GM19043 (cell line): ENCODE measurements around the gene CEP112.

Experiments used
- ATAC-seq: cut with Tn5 transposase; IDR thresholded peaks from one replicate; pipeline ENCODE4 v1.9.1; 2021; ENCODE audit warnings: low read depth; ENCODE audit not compliant: unreplicated experiment

Gene CEP112

DNA sequence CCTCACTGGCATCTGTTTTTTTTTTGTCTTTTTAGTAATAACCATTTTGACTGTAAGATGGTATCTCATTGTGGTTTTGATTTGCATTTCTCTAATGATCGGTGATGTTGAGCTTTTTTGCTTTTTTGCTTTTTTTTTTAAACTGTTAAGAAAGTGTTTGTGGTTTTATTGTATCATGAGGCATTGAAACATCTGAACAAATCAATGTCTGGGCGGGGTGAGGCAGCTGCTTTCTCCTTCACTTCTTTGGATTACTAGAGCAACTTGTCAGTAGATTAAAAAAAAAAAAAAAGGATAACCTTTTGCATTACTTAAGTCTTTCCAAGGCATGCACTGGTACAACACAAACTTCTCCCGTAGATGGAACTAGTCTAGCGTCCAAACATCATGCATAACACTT, 191.7 kb downstream of the CEP112 start:
- ATAC-seq: no peak

DNA sequence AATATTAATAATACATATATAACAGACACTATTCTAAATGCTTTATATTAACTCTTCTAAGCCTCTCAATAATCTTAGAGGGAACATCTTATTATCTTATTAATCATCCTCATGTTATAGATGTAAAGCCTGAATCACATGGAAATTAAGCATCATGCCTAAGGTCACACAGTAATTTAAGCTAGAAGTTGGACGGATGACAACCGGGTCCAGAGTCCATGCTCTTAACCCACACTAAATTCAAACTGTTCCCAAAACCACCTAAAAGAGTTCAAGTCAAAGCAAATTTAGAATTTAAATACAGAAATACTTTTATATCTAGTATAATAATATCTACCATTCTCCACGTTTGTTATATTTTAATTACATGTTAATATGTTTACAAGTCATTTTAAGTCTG, 193.3 kb downstream of the CEP112 start:
- no peak for ATAC-seq

DNA sequence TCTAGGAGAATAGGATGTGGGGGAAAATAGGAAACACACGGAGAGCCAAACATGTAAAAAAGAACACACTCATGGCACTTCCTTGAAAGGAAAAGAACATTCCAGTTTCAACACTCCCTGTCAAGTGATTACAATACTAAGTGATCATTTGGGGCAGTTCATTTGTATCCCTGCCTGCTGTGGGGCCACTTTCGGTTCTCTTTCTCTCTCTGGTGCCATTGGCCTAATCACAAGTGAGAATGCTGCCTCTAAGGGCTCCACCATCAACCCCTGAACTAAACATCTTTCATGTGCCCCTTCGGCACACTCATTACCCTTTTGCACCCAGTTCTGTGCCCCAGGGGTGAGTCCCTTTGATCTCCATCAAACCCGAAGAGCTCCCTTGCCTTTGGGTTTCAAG, 197.3 kb downstream of the CEP112 start:
- ATAC-seq: no peak

DNA sequence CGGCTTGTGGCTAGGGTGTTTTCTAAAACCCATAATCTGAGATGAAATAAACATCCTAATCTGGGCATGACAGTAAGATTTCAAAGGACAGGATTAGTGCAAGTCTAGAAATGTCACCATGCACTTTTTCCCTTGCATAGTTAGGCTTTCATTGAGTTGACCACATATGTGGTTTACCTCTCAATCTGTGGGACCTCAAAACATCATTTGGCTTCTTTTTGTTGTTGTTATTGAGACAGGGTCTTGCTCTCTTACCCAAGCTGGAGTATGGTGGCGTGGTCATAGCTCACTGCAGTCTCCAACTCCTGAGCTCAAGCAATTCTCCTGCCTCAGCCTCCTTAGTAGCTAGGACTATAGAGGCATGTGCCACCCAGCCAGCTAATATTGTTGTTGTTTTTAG, 197.8 kb downstream of the CEP112 start:
- ATAC-seq: no peak

DNA sequence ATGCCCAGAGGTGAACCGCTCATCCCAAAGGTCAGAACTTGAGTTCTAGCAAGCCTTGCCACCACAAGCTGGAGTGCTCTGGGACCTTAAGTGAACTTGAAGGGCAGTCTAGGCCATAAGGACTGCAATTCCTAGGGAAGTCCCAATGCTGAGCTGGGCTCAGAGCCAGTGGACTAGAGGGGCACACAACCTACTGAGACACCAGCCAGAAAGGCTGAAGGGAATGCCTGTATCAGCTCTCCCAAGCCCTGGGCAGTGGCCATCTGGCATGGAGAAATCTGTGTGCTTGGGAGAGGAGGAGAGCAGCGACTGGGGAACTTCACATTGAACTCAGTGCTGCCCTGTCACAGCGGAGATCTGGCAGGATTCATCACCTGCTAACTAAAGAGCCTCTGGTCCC, 201.3 kb downstream of the CEP112 start:
- no peak for ATAC-seq

DNA sequence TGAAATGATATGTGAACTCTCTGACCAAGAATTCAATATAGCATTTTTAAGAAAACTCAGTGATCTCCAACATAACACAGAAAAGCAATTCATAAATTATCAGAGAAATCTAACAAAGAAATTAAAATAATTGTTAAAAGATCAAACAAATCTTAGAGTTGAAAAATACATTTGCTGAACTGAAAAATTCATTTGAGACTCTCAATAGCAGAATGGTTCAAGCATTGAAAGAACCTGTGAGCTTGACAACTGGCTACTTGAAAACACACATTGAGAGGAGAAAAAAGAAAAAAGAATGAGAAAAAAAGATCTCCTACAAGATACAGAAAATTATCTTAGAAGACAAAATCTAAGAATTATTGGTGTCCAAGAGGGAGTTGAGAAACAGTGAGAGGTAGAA, 203.5 kb downstream of the CEP112 start:
- no peak for ATAC-seq

DNA sequence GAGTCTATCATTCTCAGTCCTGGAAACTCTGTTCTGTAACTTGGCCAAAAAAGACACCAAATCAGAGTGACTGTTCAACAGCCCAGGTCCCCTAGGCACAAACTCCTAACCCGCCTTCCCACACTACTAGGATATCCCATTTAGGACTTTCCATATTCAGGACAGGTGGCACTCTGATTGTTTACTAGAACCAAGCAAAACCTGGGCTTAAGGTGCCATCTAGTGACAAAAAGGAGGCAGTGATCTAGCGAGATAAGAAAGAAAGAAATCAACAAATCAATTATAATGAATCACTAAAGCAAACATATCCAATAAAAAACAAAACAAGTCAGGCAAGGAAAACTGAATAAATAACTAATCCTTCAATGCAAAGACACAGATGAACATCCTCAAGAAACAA, 203.9 kb downstream of the CEP112 start:
- ATAC-seq: no peak

DNA sequence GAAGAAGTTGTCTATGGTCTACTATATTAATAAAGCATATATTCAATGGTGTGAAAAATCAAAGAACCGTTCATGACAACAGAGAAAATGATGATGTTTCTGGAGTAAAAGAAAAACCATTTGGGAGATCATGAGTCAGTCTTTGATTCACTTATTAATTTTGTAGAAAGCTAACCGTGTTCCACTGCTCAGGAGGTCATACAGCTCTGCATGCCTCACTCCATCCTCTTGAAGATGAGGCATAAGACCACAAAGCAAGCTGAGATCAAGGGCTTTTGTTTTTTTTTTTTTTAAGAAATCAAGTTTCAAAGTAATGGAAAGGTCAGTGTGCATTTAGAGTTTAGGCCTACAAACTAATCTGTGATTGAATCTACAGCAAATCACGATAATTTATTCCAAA, 206.4 kb downstream of the CEP112 start:
- ATAC-seq: no peak

DNA sequence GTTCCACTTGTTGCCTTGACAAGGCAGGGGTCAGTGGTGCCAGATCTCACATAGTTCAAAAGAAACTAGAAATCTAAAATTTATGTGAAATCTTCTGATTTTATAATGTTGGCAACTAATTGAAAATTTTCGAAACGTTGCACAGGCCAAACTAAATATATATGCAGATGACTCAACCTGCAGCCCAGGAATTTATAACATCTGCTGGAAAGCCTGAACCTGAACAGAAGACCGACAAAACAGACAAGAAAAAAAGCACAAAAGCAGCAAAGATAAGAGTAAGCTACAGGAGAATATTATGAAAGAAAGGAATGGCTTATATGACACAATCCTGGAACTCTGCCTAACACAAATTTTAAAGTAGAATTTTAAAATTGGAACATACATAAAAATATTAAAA, 207.6 kb downstream of the CEP112 start:
- ATAC-seq: no peak

DNA sequence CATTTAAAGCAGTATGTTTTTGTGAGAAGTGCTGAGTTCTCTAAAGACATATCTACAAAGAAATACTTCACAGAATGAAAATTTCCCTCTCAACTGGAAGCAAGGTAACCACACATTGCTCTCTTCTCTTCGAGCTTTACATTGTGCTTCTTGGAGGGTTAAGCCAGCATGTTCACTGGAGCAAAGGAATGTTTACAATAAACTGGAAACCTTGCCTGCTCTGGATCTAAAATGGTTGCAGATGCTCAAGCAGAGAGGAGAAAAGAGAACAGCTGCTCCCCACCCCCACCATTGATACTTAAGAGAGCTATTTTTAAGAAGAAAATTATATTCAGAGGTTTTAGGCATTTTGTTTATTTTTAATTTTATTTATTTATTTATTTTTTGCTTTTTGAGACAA, 213.1 kb downstream of the CEP112 start:
- no peak for ATAC-seq

DNA sequence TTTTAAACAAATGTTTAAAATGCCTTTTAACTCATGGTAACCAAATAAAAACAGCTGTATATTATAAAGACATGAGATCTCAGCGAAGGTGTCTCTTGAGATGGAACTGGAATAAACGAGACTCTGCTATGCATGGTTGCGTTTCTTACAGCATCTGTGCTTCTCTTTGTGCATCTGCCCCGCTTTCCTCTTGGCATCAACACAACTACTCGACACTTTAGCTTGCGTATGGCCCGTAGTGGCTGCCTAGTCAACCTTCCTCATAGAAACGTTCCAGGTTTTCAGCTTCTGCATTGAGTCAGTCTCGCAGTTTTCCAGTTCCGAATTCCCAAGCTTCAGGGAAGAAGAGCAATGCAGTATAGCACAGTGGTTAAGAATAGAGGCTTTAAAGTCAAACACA, 214.9 kb downstream of the CEP112 start:
- no peak for ATAC-seq

DNA sequence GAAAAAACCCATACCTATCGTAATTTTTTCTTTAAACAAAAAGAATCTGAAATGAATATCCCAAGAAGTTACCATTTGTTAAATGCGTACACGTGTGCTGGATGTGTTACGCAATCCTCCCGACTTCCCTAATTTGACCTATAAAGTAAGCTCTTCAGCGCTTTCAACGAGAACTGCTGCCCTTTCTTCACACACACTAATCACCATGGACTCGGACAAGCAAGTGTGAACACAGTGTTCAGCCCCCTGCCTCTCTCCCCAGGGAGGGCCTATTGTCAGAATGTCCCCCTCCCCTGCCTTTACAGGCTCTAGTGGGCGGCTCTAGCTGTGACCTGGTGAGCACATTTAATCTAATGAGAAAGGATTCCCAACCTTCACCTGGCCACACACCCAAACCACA, 216.1 kb downstream of the CEP112 start:
- no peak for ATAC-seq

DNA sequence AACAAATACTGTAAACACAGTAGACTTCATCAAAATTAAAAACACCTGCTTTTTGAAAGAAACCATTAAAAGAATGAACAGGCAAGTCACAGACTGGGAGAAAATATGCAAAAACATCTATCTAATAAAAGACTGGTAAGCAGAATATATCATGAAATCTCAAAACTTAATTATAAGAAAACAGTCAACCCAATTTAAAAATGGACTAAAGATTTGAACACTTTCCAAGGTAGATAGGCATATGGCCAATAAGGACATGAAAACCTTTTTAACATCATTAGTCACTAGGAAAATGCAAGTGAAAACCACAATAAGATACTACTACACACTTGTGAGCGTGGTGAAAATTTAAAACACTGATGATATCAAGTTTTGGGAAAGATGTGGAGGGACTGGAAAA, 218.7 kb downstream of the CEP112 start:
- no peak for ATAC-seq

DNA sequence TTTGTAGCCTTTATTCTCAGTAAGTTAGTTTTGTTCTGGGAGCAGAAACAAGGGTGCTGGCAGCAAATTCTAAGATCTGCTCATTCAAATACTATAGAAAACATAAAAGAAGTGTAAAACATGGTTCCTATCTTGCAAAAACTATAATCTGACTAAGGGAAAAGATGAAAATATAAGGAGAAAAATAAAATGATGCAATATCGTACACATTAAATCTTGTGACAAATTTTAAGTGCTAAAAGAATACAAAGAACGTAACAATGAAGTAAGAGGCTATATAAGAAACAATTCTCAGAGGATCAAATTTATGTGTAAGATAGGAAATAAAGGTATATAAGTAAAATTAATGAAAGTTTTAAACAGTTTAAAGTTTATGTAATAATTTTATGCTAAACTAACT, 224.6 kb downstream of the CEP112 start:
- no peak for ATAC-seq

DNA sequence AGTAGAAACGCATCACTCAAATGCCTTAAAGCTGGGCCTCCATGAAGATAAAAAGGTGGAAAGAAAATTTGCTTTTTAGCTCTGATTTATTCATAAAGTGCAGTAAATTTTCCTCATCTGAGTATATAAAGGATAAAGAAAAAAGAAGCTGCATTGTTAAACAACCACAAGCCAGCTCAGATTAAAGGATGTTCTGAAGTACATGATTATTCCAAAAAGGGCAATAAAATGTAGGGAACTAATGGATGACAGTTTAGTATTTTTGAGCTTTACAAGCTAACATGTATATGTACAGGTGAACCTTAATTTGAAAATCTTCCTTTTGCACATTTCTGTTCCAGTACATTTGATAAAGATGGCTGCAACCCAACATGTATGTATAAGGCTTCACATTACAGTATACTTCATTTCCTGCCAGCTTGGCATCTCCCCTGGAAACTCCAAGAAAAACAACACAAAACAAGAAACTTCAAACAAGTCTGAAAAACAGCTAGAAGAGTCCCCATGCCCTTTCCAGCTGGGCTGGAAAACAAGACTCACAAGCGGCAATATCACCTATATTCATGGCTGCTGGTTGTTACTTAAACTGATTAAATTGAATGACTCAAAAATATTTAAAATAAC, 225.7 kb downstream of the CEP112 start:
- ATAC-seq: no peak

DNA sequence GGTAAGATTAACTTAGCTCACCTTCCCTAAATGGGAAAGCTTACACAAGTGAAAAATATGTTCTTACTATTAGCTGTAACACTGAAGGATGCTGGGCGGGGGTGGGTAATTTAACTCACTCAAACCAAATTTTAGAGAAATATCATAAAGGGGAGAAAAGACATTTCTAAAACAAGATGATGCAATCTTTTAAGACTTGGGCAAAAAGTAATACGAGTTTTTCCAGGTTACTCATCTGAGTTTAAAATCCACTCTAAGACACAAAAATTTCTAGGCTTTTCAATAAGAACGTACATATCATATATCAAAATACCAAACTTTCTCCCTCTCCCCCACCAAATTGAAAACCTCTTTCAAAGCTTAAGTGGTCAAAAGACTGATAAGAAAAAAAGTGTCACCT, 228.8 kb downstream of the CEP112 start:
- no peak for ATAC-seq

DNA sequence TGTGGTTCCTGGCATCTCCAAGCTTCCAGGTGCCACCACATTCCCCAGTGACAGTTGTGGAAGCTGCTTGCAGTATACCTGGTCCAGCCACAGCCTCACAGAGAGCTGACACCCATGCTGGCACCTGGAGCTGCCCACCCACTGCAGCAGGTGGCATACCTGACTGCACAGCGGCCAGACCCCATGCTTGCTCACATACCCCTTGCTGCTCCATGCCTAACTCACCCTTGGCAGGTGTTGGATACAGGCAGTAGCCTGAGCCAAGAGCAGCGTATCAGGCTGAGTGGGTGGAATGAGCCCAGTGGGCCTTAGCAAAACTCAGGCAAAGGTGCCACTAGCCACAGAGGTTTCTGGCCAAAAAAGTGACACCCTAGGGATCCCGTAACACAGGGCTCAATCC, 232.3 kb downstream of the CEP112 start:
- ATAC-seq: no peak

DNA sequence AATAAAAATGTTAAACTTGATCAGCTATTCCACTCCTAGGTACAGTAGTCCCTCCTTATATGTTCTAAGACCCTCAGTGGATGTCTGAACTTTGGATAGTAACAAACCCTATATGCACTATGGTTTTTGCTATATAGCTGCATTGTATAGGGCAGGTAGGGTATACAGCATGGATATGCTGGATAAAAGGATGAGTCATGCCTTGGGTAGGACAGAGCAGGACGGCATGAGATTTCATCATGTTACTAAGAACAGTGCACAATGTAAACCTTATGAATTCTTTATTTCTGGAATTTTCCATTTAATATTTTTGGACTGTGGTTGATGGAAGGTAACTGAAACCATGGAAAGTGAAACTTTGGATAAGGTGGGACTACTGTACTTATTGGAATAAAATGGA, 235.1 kb downstream of the CEP112 start:
- ATAC-seq: no peak

DNA sequence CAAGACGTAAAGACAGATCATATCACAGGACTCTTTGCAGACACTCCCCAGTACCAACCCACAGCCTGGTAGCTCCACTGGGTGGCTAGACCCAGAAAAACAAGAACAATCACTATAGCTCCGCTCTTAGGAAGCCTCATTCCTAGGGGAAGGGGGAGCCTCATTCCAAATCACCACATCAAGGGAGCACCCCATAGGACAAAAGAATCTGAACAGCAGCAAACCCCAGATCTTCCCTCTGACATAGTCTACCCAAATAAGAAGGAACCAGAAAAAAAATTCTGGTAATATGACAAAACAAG, 237.8 kb downstream of the CEP112 start:
- ATAC-seq: no peak

DNA sequence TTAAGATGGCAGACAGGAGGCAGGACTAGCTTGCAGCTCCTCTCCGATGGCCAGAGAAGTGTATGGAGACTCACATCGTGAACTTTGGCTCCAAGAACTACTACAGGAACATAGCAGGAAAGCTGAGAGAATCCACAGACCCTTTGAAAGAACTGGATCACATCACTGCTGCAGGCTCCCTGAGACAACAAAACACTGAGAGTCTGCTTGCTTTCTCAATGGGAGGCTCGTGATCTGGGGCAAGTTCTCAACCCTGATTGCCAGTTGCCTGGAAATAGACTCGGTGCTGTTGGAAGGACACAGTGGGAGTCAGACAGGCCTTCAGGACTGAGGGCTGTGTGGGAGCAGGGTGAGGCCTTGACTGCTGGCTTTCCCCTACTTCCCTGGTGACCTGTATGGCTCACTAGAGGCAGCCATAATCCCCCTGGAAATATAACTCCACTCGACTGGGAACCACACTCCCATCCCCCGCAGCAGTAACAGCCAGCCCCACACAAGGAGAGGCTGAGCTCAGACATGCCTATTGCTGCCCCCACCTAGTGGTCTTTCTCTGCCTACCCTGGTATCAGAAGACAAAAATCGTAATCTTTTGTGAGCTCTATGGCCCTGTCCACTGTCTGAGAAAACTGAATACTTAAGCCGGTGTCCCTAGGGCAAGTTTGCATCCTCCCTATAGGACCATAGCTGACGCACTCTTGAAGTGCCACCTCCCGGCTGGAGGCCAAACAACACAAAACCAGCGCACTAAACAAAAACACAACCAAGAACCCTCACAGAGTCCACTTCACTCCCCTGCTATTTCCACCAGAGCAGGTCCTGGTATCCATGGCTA, 238.4 kb downstream of the CEP112 start:
- ATAC-seq: no peak

DNA sequence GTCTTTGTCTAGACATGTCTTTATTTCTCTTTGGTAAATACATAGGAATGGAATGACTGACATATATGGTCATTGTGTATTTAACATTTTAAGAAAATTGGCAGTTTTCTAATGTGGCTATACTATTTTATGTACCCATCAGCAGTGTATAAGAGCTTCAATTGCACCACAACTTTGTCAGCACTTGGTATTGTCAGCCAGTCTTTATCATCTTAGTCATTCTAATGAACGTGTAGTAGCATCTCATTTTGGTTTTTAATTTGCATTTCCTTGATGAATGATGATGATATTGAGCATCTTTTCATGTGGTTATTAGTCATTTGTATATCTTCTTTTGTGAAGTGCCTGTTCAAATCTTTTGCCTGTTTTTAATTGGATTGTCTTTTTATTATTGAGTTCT, 239.3 kb downstream of the CEP112 start:
- no peak for ATAC-seq

DNA sequence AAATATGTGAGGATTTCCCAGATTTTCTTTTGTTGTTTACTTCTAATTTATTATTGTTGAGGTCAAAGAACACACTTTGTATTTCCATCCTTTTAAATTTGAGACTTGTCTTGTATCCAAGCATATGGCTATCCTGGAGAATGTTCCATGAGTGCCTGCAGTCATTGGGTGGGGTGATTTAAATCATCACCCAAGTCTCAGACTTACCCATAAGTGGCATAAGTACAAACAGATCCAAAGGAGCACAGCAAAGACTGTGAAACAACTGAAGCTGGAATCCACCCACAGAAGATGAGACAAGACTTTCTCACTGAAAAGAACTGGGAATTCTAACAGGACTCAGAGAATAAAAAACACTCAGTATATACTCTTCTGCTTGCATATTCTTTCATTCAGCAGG, 239.9 kb downstream of the CEP112 start:
- no peak for ATAC-seq

DNA sequence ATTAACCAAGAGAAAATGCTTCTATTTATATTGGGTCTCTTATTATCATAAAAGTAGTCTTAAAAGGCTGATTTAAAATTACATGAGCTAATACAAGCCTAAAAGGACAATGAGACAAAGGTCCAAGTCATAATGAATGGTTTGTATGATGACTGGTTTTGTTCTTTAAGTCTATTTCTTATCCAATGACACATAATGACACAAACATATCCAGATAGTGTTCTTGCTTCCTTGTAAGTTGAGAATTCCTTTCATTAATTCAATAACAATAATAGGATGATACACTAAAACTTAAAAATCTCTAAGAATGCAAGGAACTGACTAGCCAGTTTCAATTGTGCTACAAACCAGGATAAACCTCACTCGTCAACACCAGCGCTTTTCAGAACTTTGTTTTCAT, 244.1 kb downstream of the CEP112 start:
- ATAC-seq: no peak
